D341Med (cell line): ENCODE data around the gene ELMOD2.
A peak's percentile ranks its signal among the peaks of the same experiment; 100 is the strongest.
"Not testable (repeated sequence)": the region's sequence is repeated elsewhere in the genome, so short reads cannot be mapped to it uniquely, and the experiment has no call there.

ENCODE experiments used
- DNase-seq: peaks from one replicate; pipeline ENCODE4 v3.0.0; 2012; ENCODE audit warnings: low spot score

ELMOD2 gene

GRCh38 chr4:140523857-140524742, at the start of gene ELMOD2:
TSS of gene ELMOD2 (plus strand) at chr4:140524168. CDS start at chr4:140525429, 1,261 bp downstream.
- peak; percentile 99 for DNase-seq

- DNase-seq, result no peak
Observed at GRCh38 chr4:140483445-140483844, 40.5 kb upstream of the ELMOD2 start.

GRCh38 chr4:140485939-140486338, 38.0 kb upstream of the ELMOD2 start:
- no peak for DNase-seq

- DNase-seq, result no peak
Observed at GRCh38 chr4:140497405-140497746, 26.6 kb upstream of the ELMOD2 start.

- DNase-seq, result no peak
Observed at GRCh38 chr4:140497747-140498636, 26.0 kb upstream of the ELMOD2 start, which contains the start of gene MGAT4D. TSS of gene MGAT4D (minus strand) at chr4:140498293. CDS start at chr4:140498222, 71 bp downstream.

GRCh38 chr4:140499391-140499790, 24.6 kb upstream of the ELMOD2 start:
- DNase-seq, result no peak

GRCh38 chr4:140504261-140504660, 19.7 kb upstream of the ELMOD2 start:
- DNase-seq, result no peak

- DNase-seq, result not testable (repeated sequence)
Observed at GRCh38 chr4:140513765-140514164, 10.2 kb upstream of the ELMOD2 start.

- DNase-seq, result no peak
Observed at GRCh38 chr4:140515423-140515822, 8.5 kb upstream of the ELMOD2 start.

- no peak for DNase-seq
Observed at GRCh38 chr4:140523370-140523856, 555 bp upstream of the ELMOD2 start.

GRCh38 chr4:140529434-140529833, 5.5 kb downstream of the ELMOD2 start:
- DNase-seq, result no peak

GRCh38 chr4:140533951-140534480, 10.0 kb downstream of the ELMOD2 start:
- no peak for DNase-seq

- no peak for DNase-seq
Observed at GRCh38 chr4:140556372-140557085, 32.6 kb downstream of the ELMOD2 start.

GRCh38 chr4:140557831-140558435, 34.0 kb downstream of the ELMOD2 start:
- no peak for DNase-seq

- no peak for DNase-seq
Observed at GRCh38 chr4:140559696-140560095, 35.7 kb downstream of the ELMOD2 start.

GRCh38 chr4:140568507-140569306, 44.7 kb downstream of the ELMOD2 start, which contains the start of gene UCP1:
TSS of gene UCP1 (minus strand) at chr4:140568961. CDS start at chr4:140568729, 232 bp downstream.
- DNase-seq, result peak; percentile 31

- no peak for DNase-seq
Observed at GRCh38 chr4:140569307-140569638, 45.3 kb downstream of the ELMOD2 start.

GRCh38 chr4:140571620-140572019, 47.7 kb downstream of the ELMOD2 start:
- DNase-seq, result no peak

- DNase-seq, result no peak
Observed at GRCh38 chr4:140575489-140575888, 51.5 kb downstream of the ELMOD2 start.

GRCh38 chr4:140579278-140579677, 55.3 kb downstream of the ELMOD2 start:
- no peak for DNase-seq
